NB4 (cell line): ENCODE data around the gene EPN2.
"Not testable (repeated sequence)": the region's sequence is repeated elsewhere in the genome, so short reads cannot be mapped to it uniquely, and the experiment has no call there.

Experiments
- CTCF ChIP-seq: IDR thresholded peaks from one replicate; pipeline ENCODE4 v1.5.1; 2012; ENCODE audit warnings: low read depth, low read length
- MAX ChIP-seq: IDR thresholded peaks from 2 replicates; pipeline ENCODE4 v1.6.1; 2011; ENCODE audit warnings: low read depth, low read length
- POLR2A ChIP-seq: IDR thresholded peaks from 2 replicates; pipeline ENCODE4 v1.6.1; 2011; ENCODE audit warnings: mild to moderate bottlenecking; ENCODE audit not compliant: insufficient read length; ENCODE audit errors: extremely low read depth

GRCh38 chr17:19187883-19188869 lies 49.0 kb upstream of the EPN2 start:
- TF ChIP-seq CTCF, POLR2A, MAX: not testable (repeated sequence)
